GM10248 (cell line): ENCODE data around the gene HSD3B7.

Source experiments
- CTCF ChIA-PET: fragments of 300-600 bp; sonication (Branson Sonifier 250); formaldehyde crosslinking; extraction: SDS; loops from one replicate; lab custom pipeline; 2021; ENCODE audit warnings: antibody characterized with exemption; lab: Yijun Ruan, JAX
- POLR2A ChIA-PET: fragments of 350-650 bp; sonication (Branson Sonifier 250); formaldehyde crosslinking; extraction: SDS; loops from one replicate; lab custom pipeline; 2020; ENCODE audit warnings: antibody characterized with exemption; lab: Yijun Ruan, JAX
- DNase-seq: peaks from one replicate; pipeline ENCODE4 v3.0.0; 2012; ENCODE audit errors: extremely low spot score
- CTCF ChIP-seq: IDR thresholded peaks from 2 replicates; pipeline ENCODE4 v1.5.1; 2012; ENCODE audit warnings: mild to moderate bottlenecking, low read depth; ENCODE audit errors: extremely low read depth, missing control alignments, control extremely low read depth

Gene HSD3B7

GRCh38 chr16:30950516-30951065, 34.4 kb upstream of the HSD3B7 start:
- POLR2A ChIA-PET = interaction anchor here (1.2 to 1.6 kb wide), 2 partner anchors 60 to 230 kb away, joined by 3 read pairs; no protein-coding TSS in a partner anchor

GRCh38 chr16:30951193-30951592, 33.8 kb upstream of the HSD3B7 start:
- POLR2A ChIA-PET = interaction anchor here (0.7 to 1.6 kb wide), 3 partner anchors 61 to 229 kb away, joined by 3 to 4 read pairs (median 3); no protein-coding TSS in a partner anchor
- DNase-seq = no peak
- CTCF ChIA-PET = interaction anchor here (1.7 to 15.1 kb wide), 3 partner anchors 12 to 76 kb away, joined by 4 to 173 read pairs (median 5); no protein-coding TSS in a partner anchor
- TF ChIP-seq CTCF = no peak

More at GRCh38 chr16:30950516-30951065, 34.4 kb upstream of the HSD3B7 start:
- CTCF ChIA-PET = interaction anchor here (0.8 to 15.1 kb wide), 6 partner anchors 12 to 106 kb away, joined by 3 to 173 read pairs (median 4); no protein-coding TSS in a partner anchor
- no peak for DNase-seq
- TF ChIP-seq CTCF = no peak

GRCh38 chr16:30951750-30952149, 33.3 kb upstream of the HSD3B7 start:
- POLR2A ChIA-PET = interaction anchor here (0.7 to 1.2 kb wide), 2 partner anchors 61 to 83 kb away, joined by 3 to 4 read pairs; no protein-coding TSS in a partner anchor
- CTCF ChIA-PET = interaction anchor here (1.7 to 15.1 kb wide), 2 partner anchors 13 to 77 kb away, joined by 4 to 173 read pairs; no protein-coding TSS in a partner anchor
- no peak for TF ChIP-seq CTCF
- no peak for DNase-seq

GRCh38 chr16:30953111-30953510, 31.9 kb upstream of the HSD3B7 start:
- ChIA-PET POLR2A (no interaction called here), CTCF (interaction anchor here (1.0 to 15.1 kb wide), 10 partner anchors 11 to 291 kb away, joined by 3 to 173 read pairs (median 4); partner anchors contain the start of gene HSD3B7)
- no peak for TF ChIP-seq CTCF
- no peak for DNase-seq

- ChIA-PET CTCF (interaction anchor here (0.8 to 15.1 kb wide), 20 partner anchors 11 to 915 kb away, joined by 3 to 173 read pairs (median 4); partner anchors contain the start of genes ARMC5, HSD3B7, KAT8 and VKORC1), POLR2A (interaction anchor here (0.6 to 1.4 kb wide), 2 partner anchors 37 to 226 kb away, joined by 3 to 4 read pairs; partner anchors contain the start of gene FUS)
- peak; percentile 77 for TF ChIP-seq CTCF
- peak; percentile 54 for DNase-seq
Measured at GRCh38 chr16:30953511-30954124, 31.4 kb upstream of the HSD3B7 start.

- no peak for DNase-seq
- CTCF ChIA-PET = interaction anchor here (1.4 to 15.1 kb wide), 10 partner anchors 9 to 913 kb away, joined by 3 to 173 read pairs (median 7); partner anchors contain the start of genes HSD3B7 and VKORC1
- POLR2A ChIA-PET = interaction anchor here (1.4 kb wide), 1 partner anchor 225 kb away, joined by 4 read pairs; the partner anchor contains the start of gene FUS
- no peak for TF ChIP-seq CTCF
Measured at GRCh38 chr16:30954993-30955392, 30.0 kb upstream of the HSD3B7 start.
